ENCODE data around the gene GPR137.

- TF ChIP-seq ZNF274 (IDR thresholded peaks at IDR 0.05; ENCODE audit: low read depth, low read length), result no peak
- no peak for TF ChIP-seq SUZ12 (IDR thresholded peaks at IDR 0.05; ENCODE audit: extremely low read depth, insufficient read depth, insufficient read length)
These were observed 45.2 kb downstream of the GPR137 start for GRCh38 chr11:64330888-64331287.
